Stimulated activated CD4-positive, alpha-beta T cell treated with anti-CD3 and anti-CD28 coated beads, Interleukin-2, amount 100 ng/mL, for 48 hours (primary cell): ENCODE data around the gene CGB2.
"Not testable (repeated sequence)": the region's sequence is repeated elsewhere in the genome, so short reads cannot be mapped to it uniquely, and the experiment has no call there.

Experiments used
- DNase-seq, 2 donors: peaks; one replicate each; pipeline ENCODE4 v3.0.0-alpha.2; 2020

The CGB2 gene

DNA sequence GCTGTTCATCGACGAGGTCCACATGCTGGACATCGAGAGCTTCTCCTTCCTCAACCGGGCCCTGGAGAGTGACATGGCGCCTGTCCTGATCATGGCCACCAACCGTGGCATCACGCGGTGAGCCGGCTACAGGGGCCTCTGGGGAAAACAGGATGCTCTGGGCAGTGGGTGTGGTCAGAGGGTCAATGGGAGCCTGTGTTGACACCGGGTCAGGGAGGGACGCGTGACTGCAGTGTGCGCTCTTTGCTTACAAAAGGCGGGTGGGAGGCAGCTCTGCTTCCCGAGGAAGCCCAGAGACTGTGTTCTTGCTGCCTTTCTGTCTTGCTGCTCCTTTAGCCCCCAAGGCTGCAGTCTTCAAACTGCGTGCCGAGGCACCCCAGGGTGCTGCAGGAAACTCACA, 20.5 kb upstream of the CGB2 start:
- no peak for DNase-seq

DNA sequence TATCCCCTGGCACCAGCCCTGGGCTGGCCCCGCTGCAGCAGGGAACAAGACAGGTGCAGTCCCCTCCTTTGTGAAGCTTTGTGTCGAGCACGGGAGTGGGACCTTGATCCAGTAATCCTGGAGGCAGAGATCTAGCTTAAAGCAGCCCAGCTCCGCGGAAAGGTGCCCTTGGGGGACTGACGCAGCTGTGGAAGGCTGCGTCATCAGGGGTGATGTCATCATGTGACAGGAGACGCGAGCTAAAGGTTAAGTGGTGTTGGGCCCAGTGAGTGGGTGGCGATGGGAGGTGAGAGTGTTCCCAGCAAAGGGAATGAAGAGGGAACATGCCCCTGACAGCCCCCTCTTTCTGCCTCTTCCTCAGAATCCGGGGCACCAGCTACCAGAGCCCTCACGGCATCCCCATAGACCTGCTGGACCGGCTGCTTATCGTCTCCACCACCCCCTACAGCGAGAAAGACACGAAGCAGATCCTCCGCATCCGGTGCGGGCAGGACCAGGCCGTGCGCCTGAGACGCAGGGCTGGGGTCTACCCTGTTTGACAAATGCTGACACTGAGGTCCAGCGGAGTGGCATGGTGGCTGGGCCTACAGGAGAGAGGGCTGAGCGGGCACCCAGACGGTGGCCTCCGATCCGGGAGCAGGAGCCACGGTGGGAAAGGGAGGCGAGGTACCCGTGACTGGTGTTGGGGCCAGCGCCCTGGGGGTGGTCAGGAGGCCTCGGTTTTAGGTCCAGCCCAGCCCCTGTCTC, 17.4 kb upstream of the CGB2 start:
- no peak for DNase-seq

DNA sequence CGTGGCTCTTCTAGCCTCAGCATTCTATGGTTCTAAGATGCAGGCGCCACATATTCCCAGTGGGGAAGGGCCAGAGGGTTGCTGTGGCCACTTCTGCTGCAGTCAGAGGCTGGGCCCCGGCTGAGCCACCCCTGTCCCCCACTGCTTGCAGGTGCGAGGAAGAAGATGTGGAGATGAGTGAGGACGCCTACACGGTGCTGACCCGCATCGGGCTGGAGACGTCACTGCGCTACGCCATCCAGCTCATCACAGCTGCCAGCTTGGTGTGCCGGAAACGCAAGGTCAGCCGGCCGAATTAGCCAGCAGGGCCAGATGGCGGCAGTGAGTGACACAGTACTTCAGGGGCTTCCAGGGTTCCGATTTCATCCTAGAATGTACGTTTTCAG, 16.8 kb upstream of the CGB2 start:
- DNase-seq, result no peak

DNA sequence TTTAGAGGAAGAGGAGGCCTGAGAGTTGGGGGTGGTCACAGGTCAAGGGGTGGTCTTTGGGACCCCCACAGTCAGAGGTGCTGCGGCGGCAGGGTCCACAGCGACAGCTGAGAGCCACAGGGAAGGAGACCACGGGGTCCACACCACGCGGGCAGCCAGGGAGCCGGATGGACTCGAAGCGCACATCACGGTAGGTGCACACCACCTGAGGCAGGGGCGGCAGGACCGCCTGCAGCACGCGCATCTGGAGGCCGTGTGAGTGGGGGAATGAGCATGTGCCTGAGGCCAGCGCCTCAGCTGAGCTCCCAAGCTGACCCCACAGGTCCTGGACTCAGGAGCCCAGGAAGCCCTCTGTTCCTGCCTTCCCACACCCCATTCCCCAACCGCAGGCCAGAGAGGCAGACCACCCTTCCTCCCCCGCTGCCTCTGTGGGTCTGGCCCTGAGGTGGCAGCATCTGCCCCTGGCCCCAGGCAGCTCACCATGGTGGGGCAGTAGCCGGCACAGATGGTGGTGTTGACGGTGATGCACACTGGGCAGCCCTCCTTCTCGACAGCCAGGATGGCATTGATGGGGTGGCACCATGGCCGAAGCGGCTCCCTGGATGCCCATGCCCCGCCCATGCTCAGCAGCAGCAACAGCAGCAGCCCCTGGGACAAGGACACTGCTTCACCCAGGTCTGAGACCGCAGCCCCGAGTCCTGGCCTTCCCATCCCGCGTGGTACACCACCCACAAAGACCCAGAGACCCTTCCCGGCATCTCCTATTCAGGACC, 15.4 kb upstream of the CGB2 start:
- no peak for DNase-seq

DNA sequence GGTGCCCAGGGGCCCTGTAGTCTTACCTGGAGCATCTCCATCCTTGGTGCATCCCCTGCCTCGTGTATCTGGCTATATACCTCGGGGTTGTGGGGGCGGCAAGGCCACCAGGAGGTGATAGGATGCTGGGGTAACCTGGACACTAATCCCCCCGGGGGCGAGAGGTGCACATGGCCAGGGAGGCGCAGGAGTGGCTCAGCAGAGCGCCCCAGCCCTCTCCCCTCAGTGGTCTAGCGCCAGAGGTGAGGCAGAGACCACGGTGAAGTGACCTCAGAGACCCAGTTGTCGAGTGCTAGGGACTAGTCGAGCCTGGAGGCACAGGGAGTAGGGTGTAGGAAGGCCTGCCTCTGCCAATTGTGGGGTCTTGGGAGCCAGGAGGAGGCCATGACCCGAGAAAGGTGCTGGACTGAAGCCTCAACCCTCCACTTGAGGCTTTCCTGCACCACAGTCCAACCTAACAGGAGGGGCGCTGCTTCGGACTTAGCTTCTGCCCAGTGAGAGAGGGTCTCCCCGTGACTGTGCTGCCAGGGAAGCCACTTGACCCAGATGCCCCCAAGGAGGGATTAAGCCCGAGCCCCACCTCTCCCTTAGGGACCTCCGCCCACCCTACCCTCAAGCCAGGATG, 14.5 kb upstream of the CGB2 start, which contains the start of gene LHB:
LHB (minus strand) TSS at position 51 of the 625 bp plus-strand sequence; CDS start at position 41, 10 bp downstream.
- DNase-seq, result no peak

DNA sequence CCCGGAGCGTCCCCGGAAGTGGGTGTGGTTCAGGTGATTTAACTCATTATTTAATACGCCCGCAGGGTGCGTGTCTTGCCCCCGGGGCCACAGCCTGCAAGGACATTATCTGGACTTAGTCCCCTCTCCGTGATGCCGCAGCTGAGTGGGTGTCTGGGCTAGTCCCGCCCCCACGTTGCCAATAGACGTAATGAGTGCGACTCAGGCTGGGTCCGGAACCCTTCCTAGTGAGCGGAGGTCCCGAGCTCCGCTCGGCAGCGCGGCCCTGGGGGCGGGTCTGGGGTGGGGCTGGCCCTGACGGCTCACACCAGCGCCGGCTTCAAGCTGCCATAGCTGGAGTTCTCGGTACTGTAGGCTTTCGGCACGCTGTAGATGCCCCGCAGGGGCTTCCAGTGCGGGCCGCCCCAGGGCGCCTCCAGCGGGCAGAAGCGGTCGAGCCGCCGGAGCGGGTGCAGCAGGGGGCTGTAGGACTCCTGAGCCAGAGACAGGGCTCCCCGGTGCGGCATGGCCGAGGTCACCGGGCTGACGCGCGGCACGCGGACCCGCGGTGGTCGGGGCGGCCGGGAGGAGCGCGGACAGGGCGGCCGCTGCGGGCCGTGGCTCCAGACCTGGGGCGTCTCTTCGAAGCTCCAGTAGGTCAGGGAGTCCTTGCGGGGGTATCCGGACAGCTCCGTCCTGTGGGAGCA, 13.9 kb upstream of the CGB2 start:
- DNase-seq, result peak; percentile 49 to 57

DNA sequence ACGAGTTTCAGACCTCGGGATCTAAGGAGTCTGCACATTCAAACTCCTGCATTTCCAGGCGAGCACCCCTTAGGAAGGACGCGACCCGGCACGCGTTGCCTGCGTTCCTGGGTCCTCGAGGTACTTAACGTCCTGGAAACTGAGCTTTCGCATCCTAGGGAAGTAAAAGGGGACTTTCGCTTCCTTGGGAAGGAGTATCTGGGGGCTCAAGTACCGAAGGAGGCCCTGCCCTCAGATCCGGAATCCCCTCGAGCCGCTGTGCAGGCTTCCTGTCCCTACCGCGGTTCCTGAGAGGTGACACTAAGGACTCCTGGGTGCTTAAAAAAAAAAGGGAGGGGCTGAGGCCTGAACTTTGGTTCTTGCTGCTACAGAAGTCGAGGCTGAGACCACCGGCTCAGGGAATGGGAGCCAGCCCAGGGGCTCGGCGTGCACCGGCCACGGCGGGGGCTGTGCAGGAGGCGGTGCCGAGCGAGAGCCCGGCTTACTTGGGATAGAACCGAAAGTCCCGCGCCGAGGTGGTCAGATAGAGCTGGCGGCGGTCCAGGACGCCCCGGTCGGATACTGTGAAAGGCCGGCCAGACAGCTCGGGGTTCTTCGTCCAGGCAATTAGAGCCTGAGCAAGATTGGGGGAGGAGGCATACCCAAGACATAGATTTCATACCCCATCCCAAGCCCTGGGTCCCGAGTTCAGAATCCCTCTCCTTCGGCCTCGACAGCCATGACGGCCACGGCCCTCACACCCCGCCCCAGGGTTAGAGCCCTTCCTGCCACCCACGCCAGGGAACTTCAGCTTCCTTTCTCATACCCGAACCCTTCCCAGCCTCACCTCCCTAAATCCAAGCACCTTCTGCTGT, 13.1 kb upstream of the CGB2 start:
- DNase-seq, result not testable (repeated sequence)

DNA sequence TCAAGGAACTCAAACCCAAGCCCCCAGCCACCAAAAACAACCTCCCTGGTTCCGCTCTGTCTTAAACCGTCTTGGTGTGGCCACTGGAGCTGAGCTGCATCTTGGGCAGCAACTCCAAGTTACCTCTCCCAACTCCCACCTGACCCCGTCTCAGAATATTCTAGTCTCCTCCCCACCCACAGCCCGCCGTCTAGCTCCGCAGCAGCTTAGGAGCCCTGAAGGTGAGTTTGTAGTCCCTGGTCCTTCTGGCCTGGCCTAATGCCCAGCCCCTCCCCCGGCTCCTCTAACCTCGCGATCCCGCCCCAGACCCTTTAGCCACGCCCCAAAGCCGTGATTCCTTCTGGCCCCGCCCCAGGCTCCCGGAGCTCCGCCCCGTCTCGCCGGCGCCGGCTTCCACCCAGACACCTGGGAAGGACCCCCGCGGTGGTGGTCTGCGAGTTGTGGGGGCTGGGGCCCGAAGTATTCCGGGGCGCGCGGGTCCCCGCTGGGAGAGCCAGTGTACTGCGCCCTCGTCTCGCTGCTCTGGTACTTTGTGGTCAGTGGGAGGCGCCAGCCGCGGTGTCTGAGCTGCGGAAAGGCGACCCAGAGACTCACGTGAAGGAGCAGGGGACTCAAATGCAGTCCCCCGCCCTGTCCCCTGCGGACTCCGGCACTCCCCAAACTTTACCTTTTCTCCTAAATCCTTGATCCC, 12.3 kb upstream of the CGB2 start:
- DNase-seq, result peak; percentile 51 to 70

DNA sequence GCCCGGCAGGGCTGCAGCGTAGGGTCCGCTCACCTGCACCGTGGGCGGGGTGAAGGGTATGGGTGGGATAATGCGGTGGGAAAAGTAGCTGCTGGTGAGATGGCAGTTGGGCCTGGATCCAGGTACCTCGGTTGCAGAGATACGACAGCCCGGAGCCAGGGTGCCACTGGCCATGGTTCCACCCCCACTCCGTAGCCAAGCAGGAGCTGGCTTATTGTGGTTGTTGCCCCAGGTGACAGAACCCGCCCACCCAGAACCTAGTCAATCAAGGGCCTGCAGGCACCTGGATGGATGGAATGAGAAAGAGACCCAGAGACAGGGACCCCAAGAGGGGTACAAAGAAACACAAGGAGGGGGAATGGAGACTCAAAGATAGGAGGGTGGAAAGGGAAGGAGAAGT, 11.3 kb upstream of the CGB2 start:
- DNase-seq, result no peak

DNA sequence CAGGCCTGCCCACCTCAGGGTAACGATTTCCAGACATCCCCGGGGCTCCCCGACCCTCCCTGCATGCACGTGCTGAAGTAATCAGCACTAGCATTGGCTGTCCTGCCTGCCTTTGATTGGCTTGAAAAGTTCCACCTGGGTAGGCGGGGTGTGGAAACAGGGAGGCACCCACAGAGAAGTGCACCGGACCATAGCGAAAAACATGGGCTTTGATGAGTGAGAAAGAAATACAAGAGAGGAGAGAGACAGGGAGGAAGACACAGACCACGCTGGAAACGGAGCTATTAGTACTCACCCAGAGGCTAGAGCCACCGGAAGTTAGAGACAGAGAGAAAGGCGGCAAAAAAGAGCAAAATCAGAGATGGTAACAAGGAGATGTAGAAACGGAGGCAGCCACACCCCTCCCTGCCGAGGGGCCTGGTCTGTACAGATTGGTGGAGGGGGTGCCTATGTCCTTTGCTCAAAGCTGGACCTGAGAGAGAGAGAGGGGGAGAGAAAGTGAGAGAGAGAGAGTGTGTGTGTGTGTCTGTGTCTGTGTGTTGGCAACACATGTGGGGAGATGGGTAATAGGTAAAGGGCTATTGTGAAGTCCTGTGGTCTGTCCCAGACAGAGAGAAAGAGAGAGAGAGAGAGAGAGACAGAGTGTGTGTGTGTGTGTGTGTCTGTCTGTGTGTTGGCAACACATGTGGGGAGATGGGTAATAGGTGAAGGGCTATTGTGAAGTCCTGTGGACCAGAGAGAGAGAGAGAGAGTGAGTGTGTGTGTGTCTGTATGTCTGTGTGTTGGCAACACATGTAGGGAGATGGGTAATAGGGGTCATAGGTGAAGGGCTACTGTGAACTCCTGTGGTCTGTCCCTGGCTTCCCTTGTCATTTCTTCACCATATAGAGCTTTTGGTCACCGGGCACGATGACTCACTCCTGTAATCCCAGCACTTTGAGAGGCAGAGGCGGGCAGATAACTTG, 10.5 kb upstream of the CGB2 start:
- no peak for DNase-seq

DNA sequence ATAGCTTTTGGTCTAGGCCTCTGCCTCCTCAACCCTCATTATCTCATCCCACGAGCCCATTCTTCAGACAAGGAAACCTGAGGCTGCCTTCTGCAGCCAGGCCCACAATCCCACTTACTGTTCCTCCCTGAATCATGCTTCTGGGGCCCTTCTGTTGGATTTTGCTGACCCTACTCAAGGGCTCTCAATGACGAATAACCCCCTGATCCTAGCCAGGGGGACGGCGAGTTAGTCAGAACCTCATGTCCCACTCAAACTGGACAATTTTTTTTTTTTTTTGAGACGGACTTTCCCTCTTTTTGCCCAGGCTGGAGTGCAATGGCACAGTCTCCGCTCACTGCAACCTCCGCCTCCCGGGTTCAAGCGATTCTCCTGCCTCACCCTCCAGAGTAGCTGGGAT, 9.6 kb upstream of the CGB2 start:
- no peak for DNase-seq

DNA sequence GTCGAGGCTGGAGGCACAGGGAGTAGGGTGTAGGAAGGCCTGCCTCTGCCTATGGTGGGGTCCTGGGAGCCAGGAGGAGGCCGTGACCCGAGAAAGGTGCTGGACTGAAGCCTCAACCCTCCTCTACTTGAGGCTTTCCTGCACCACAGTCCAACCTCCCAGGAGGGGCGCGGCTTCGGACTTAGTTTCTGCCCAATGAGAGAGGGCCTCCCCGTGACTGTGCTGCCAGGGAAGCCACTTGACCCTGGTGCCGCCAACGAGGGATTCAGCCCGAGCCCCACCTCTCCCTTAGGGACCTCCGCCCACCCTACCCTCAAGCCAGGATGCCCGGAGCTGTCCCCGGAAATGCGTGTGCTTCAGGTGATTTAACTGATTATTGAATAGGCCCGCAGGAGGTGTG, 7.5 kb upstream of the CGB2 start, which contains the start of gene CGB3:
CGB3 (minus strand) TSS at position 101 of the 400 bp plus-strand sequence. CDS start 362 bp downstream, outside the sequence.
- not testable (repeated sequence) for DNase-seq

DNA sequence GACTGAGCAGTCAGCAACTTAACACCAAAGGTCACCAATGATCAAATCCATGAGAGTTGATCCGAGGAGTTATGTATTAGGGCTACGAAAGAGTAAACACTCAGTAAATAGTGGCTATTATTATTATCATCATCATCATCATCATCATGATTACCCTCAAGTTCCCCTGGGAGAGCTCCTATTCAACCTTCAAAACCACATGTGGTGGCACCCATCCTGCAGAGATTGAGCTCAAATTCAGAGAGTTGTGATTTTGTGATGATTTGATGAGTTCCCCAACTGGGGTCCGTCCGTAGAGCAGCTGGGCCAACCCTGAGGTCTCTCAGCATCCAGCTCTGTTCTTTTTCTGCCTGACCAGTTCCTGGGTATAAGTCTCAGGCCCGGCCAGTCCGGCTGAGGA, 6.6 kb upstream of the CGB2 start:
- not testable (repeated sequence) for DNase-seq

DNA sequence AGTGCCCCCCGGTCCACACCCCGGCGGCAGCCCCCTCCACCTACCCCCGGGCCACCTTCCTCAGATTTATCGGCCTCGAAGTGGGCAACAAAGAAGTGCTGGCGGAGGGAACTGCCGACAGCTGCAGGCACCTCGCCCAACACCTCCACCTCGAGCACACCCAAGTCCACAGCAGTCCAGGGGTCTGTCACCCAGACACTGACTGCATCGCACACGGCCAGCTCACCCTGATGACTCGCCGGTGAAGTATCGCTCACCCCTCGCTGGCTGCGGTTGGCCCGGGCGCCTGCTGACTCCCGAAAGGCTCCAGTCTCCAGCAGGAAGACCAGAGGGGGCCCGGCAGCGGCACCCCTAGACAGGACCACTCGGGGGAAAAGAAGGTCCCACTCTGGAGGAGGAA, 6.1 kb upstream of the CGB2 start:
- DNase-seq, result not testable (repeated sequence)

DNA sequence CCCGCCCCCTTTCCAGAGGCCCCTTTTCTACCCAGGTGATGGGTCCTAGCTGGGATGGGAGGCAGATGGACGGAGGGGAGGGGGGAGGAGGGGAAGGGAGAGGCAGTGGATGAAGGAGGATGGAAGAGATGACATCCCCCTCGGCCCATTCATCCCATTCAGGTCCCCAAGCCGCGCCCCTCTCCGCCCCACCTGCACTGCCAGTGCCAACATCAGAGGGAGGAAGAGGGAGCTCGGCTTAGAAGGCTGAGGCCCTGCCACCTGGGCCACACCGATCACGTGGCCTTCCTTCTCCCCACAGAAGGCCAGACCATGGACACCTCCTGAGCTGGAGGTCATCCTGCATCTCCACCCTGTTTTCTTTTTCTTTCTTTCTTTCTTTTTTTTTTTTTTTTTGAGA, 3.0 kb upstream of the CGB2 start:
- DNase-seq, result not testable (repeated sequence)

DNA sequence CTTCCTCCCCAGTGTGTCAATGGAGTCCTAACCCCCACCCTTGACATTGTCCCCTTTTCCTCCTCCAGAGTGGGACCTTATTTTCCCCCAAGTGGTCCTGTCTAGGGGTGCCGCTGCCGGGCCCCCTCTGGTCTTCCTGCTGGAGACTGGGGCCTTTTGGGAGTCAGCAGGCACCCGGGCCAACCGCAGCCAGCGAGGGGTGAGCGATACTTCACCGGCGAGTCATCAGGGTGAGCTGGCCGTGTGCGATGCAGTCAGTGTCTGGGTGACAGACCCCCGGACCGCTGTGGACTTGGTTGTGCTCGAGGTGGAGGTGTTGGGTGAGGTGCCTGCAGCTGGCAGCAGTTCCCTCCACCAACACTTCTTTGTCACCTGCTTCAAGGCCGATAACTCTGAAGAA, 1.9 kb upstream of the CGB2 start:
- DNase-seq, result not testable (repeated sequence)

DNA sequence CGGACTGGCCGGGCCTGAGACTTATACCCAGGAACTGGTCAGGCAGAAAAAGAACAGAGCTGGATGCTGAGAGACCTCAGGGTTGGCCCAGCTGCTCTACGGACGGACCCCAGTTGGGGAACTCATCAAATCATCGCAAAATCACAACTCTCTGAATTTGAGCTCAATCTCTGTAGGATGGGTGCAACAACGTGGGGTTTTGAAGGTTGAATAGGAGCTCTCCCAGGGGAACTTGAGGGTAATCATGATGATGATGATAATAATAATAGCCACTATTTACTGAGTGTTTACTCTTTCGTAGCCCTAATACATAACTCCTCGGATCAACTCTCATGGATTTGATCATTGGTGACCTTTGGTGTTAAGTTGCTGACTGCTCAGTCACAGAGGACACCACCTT, 1.4 kb upstream of the CGB2 start:
- not testable (repeated sequence) for DNase-seq

DNA sequence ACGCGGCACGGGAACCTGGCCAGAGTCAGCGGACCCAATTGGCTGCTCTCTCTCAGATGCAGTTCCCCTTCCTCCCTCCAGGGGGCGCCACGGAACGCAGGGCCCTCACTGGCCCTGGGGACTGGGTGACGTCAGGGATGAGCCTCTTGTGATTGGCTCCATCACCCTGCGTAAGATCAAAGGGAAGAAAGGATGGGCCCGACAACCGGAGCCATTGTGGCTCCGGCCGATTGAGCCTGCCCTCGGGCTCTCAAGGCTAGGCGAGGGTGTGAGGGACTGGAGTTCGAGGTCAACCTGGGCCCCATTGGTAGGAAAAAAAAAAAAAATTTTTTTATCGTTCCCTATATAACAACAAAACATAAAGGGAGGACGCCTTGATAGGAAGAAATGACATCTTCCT, 5.1 kb downstream of the CGB2 start, which contains the start of gene CGB1:
CGB1 (minus strand) TSS at position 81 of the 400 bp plus-strand sequence. CDS start 184 bp downstream, outside the sequence.
- peak; percentile 48 to 65 for DNase-seq

DNA sequence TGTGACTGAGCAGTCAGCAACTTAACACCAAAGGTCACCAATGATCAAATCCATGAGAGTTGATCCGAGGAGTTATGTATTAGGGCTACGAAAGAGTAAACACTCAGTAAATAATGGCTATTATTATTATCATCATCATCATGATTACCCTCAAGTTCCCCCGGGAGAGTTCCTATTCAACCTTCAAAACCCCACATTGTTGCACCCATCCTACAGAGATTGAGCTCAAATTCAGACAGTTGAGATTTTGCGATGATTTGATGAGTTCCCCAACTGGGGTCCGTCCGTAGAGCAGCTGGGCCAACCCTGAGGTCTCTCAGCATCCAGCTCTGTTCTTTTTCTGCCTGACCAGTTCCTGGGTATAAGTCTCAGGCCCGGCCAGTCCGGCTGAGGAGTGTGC, 6.4 kb downstream of the CGB2 start:
- not testable (repeated sequence) for DNase-seq
